Measurements from ENCODE around the gene SLC16A7.

The SLC16A7 gene

DNA sequence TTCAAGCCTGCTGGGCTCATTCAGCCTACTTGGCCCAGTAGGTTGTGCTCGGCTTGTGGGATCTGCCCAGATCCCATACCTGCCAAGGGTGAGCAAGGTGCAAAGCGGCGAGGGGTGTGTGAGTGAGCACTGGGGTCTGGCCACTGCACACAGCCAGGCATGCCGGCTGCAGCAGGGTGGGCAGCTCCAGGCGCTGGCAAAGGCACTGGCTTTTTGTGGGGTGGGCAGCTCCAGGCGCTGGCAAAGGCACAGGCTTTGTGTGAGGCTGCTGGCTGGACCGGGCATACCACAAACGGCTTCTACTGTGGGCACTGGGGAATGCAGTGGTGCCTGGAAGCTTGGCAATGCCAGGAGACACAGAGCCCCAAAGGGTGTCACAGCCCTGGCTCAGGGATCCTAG lies 137.4 kb downstream of the SLC16A7 start:
- H3K4me3 ChIP-seq (ENCODE audit: low read depth, low read length) = no peak overlapping the region
- TF ChIP-seq, protein P1, sequence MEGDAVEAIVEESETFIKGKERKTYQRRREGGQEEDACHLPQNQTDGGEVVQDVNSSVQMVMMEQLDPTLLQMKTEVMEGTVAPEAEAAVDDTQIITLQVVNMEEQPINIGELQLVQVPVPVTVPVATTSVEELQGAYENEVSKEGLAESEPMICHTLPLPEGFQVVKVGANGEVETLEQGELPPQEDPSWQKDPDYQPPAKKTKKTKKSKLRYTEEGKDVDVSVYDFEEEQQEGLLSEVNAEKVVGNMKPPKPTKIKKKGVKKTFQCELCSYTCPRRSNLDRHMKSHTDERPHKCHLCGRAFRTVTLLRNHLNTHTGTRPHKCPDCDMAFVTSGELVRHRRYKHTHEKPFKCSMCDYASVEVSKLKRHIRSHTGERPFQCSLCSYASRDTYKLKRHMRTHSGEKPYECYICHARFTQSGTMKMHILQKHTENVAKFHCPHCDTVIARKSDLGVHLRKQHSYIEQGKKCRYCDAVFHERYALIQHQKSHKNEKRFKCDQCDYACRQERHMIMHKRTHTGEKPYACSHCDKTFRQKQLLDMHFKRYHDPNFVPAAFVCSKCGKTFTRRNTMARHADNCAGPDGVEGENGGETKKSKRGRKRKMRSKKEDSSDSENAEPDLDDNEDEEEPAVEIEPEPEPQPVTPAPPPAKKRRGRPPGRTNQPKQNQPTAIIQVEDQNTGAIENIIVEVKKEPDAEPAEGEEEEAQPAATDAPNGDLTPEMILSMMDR (IDR thresholded peaks at IDR 0.05; ENCODE audit: borderline replicate concordance, insufficient read depth, low read depth, low read length) = no peak

DNA sequence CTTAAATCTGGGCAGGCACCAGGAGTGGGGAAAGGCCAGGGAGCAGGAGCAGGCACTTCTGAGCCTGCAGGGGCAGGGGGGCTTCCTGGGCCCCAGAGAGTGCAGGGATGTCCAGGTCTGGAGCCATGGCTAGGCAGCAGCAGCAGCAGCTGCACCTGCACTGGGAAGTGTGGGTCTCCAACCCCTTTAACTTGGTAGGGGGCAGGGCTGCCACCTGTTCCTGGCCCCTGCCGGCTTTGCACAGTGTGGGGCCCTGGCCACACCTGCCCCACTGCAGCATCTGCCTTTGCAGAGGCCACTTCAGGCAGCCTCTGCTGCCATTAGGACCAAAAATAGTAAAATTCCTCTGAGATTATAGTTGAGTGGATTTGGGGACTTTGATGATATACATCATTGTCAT lies 138.5 kb downstream of the SLC16A7 start:
- no peak overlapping the region for H3K4me3 ChIP-seq (ENCODE audit: low read depth, low read length)
- TF ChIP-seq, protein P1 (IDR thresholded peaks at IDR 0.05; ENCODE audit: borderline replicate concordance, insufficient read depth, low read depth, low read length) = no peak

DNA sequence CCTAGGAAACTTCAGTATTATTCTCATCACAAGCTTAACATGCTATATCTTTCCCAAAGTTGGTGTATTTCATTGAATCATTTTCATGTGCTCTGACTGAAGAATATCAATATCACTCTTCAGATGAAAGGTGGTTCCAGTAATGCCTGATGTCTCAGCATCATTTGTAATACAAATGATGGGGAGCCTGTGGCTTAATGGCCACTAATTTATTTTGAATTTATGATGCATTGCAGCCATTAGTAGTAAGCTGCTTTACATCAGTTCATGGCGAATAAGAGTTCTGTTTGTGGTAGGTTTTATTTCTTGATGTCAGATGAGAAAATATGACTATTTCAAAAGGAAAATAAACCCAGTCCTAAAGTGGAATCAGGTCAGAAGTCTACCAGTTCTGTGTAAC lies 139.4 kb downstream of the SLC16A7 start:
- TF ChIP-seq, protein P1 (IDR thresholded peaks at IDR 0.05; ENCODE audit: borderline replicate concordance, insufficient read depth, low read depth, low read length) = no peak
- H3K4me3 ChIP-seq (ENCODE audit: low read depth, low read length) = no peak overlapping the region

DNA sequence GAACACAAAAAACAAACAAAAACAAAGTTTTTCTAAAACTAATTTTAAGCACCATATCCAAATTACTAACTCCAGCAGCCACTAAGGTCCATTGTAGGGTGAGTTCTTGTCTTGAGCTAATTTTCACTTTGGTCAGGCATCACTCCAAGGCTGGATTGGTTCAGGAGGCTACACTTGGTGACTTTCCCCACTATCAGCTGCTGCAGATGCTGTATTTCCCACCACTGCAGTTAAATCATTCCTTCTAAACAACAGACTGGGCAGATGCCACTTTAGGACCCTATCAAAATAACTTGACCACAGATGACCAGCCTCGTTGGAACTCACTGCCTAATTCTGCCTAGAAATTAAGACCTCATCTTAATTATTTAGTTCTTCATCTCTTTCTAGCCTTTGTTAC lies 140.5 kb downstream of the SLC16A7 start:
- TF ChIP-seq, protein P1 (IDR thresholded peaks at IDR 0.05; ENCODE audit: borderline replicate concordance, insufficient read depth, low read depth, low read length) = no peak

DNA sequence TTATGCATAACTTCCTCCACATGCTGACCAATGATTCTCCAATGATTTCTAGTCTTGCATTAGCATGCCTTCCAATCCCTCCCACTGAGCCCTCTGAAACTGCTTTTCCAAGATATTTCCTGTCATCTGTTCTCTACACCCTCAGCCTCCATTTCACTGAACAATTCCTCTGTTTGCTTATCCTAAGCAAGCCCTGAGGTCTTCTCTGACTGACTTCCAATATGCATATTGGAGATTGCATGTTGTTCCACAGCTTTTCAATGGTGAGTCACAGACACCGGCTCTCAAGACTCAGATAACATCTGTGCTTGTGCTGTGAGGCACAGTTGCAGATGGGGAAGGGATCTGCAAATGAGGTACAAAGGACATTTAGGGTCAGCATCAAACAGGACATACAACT lies 141.0 kb downstream of the SLC16A7 start:
- TF ChIP-seq, protein P1 (IDR thresholded peaks at IDR 0.05; ENCODE audit: borderline replicate concordance, insufficient read depth, low read depth, low read length) = no peak
- no peak overlapping the region for H3K4me3 ChIP-seq (ENCODE audit: low read depth, low read length)

More for the DNA sequence above, 140.5 kb downstream of the SLC16A7 start:
- no peak overlapping the region for H3K4me3 ChIP-seq (ENCODE audit: low read depth, low read length)

DNA sequence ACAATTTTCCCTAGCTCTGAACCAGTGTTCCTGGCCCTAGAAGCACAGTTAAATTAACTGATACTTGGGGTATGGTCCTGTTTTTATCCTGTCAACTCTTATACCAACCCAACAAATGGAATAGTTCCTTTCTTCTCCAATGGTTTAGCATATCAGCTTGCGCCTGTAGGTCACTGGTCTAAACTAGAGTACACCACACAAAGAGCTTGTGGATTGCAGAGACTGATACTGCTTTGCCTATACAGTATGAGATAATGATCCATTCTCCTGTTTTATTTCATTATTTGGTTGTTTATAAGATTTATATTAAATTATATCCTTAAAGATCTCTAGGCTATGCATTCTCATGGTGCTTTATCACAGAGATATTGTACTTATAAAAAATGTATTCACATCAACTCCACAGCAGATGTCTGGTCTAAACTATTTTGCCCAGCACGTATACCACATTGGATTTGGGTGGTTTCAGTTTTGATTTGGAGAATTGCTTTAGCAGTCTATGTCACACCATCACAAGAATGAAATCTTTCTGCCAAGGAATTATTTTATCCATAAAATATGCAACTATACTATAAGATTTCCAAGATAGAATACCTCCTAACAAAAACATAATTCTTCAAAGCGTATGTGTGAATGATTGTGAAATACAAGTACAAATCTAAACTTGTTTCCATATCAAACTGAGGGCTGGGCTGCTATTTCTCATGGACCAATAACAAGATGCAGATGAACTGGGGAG lies 142.1 kb downstream of the SLC16A7 start:
- H3K4me3 ChIP-seq (ENCODE audit: low read depth, low read length) = no peak overlapping the region

DNA sequence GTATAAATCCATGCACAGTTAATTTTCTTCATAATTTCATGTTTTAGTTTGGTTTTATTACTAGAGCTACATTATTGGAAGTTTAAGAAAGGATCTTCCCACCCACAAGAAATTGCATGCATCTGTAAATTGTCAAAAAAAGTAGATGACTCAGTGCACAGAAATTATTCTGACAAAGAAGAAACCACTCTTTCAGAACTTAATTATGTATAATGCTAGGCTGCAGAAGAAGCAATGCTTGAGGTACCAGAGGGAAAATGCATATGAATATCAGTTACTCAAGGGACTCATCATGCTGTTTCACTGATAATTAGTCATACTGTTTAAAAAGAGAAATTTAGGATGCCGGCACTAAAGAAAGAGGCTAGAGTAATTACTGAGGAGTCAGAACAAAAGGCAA lies 147.0 kb downstream of the SLC16A7 start:
- H3K4me3 ChIP-seq (ENCODE audit: low read depth, low read length) = no peak overlapping the region
- TF ChIP-seq, protein P1 (IDR thresholded peaks at IDR 0.05; ENCODE audit: borderline replicate concordance, insufficient read depth, low read depth, low read length) = no peak

More for the DNA sequence above, 142.1 kb downstream of the SLC16A7 start:
- TF ChIP-seq, protein P1 (IDR thresholded peaks at IDR 0.05; ENCODE audit: borderline replicate concordance, insufficient read depth, low read depth, low read length) = no peak

Data from GM12875 (cell line).